Osteocyte (in vitro differentiated cells): ENCODE results near the gene HSPA1L. TPM values are rescaled to one million over a fixed set of nuclear protein-coding genes. Genes with fewer than 3 reads are reported as not detected.

Experiments
- DNase-seq: peaks from one replicate; pipeline ENCODE4 v3.0.0; 2021; ENCODE audit warnings: mixed read lengths; ENCODE audit not compliant: unreplicated experiment; ENCODE audit errors: extremely low spot score
- H3K27ac Mint-ChIP-seq: one replicate; pipeline ENCODE4 v1.8.0; 2021; ENCODE audit warnings: mild to moderate bottlenecking, mixed read lengths; ENCODE audit not compliant: unreplicated experiment
- H3K27me3 Mint-ChIP-seq: one replicate; pipeline ENCODE4 v1.8.0; 2021; ENCODE audit warnings: mixed read lengths; ENCODE audit not compliant: unreplicated experiment
- H3K36me3 Mint-ChIP-seq: one replicate; pipeline ENCODE4 v1.8.0; 2021; ENCODE audit warnings: mixed read lengths; ENCODE audit not compliant: unreplicated experiment
- H3K4me1 Mint-ChIP-seq: one replicate; pipeline ENCODE4 v1.8.0; 2021; ENCODE audit warnings: mixed read lengths; ENCODE audit not compliant: unreplicated experiment
- H3K4me3 Mint-ChIP-seq: one replicate; pipeline ENCODE4 v1.8.0; 2021; ENCODE audit warnings: mild to moderate bottlenecking, moderate library complexity, mixed read lengths; ENCODE audit not compliant: unreplicated experiment
- H3K9me3 Mint-ChIP-seq: one replicate; pipeline ENCODE4 v1.8.0; 2021; ENCODE audit warnings: mixed read lengths; ENCODE audit not compliant: unreplicated experiment
- CTCF ChIP-seq: fragments of 200-600 bp; sonication (generic); IDR thresholded peaks from 2 replicates; pipeline ENCODE4 v1.5.0; 2021; ENCODE audit warnings: antibody characterized with exemption, mild to moderate bottlenecking, moderate library complexity
- total RNA-seq: library from RNA; stranded (reverse); gene quantifications from 2 replicates; pipeline ENCODE4 v1.2.1, GENCODE V29; 2021

HSPA1L gene
- total RNA-seq, 1 donor from 2014 or later = 1.7 TPM

- TF ChIP-seq CTCF = no peak
- Mint-ChIP-seq H3K4me1 (peaks cover 6% of the 10 kb centered on the region), H3K9me3 (no peaks in the 10 kb centered on the region), H3K27me3 (no peaks in the 10 kb centered on the region), H3K4me3 (no peak within 1 kb of the TSS), H3K36me3 (peaks cover 13% of the 10 kb centered on the region), H3K27ac (peak within 1 kb of the TSS; percentile 2)
- no peak for DNase-seq
Observed at GRCh38 chr6:31762356-31762755, 52.7 kb downstream of the HSPA1L start, which contains the start of gene SAPCD1. Gene SAPCD1 (plus strand): TSS chr6:31762656. CDS start chr6:31763055, 399 bp downstream.

- TF ChIP-seq CTCF = no peak
- no peak overlapping the region for H3K27ac Mint-ChIP-seq
- H3K4me3 Mint-ChIP-seq = no peak overlapping the region
- peaks cover 13% of the 10 kb centered on the region for H3K36me3 Mint-ChIP-seq
- no peaks in the 10 kb centered on the region for H3K27me3 Mint-ChIP-seq
- H3K4me1 Mint-ChIP-seq = peaks cover 6% of the 10 kb centered on the region
- no peaks in the 10 kb centered on the region for H3K9me3 Mint-ChIP-seq
- DNase-seq = no peak
Observed at GRCh38 chr6:31761343-31761742, 53.7 kb downstream of the HSPA1L start.

GRCh38 chr6:31760790-31761189, 54.3 kb downstream of the HSPA1L start:
- no peak overlapping the region for H3K27ac Mint-ChIP-seq
- peaks cover 13% of the 10 kb centered on the region for H3K36me3 Mint-ChIP-seq
- no peaks in the 10 kb centered on the region for H3K27me3 Mint-ChIP-seq
- H3K4me3 Mint-ChIP-seq = no peak overlapping the region
- no peak for TF ChIP-seq CTCF
- no peaks in the 10 kb centered on the region for H3K9me3 Mint-ChIP-seq
- no peak for DNase-seq
- peaks cover 6% of the 10 kb centered on the region for H3K4me1 Mint-ChIP-seq

Other genes with a start within 250 kb of the HSPA1L start
- gene LTA, start 243.0 kb downstream of the HSPA1L start, total RNA-seq = not detected in 2 replicates
- not detected in 2 replicates for gene TNF, start 239.7 kb downstream of the HSPA1L start, total RNA-seq
- gene LTB, start 232.9 kb downstream of the HSPA1L start, total RNA-seq = not detected in 2 replicates
- gene LST1, start 229.0 kb downstream of the HSPA1L start, total RNA-seq = not detected in 2 replicates
- gene NCR3, start 222.3 kb downstream of the HSPA1L start, total RNA-seq = not detected in 2 replicates
- gene AIF1, start 200.0 kb downstream of the HSPA1L start, total RNA-seq = not detected in 2 replicates
- gene PRRC2A, start 194.6 kb downstream of the HSPA1L start, total RNA-seq = 189 and 205 TPM in 2 replicates
- 382 and 386 TPM in 2 replicates for gene BAG6, start 162.6 kb downstream of the HSPA1L start, total RNA-seq
- 2.2 and 4.0 TPM in 2 replicates for gene APOM, start 159.4 kb downstream of the HSPA1L start, total RNA-seq
- 21.5 and 23.0 TPM in 2 replicates for gene C6orf47, start 154.5 kb downstream of the HSPA1L start, total RNA-seq
- 17.0 and 18.7 TPM in 2 replicates for gene GPANK1, start 150.3 kb downstream of the HSPA1L start, total RNA-seq
- gene CSNK2B, start 149.2 kb downstream of the HSPA1L start, total RNA-seq = 142 and 163 TPM in 2 replicates
- gene LY6G5B, start 145.3 kb downstream of the HSPA1L start, total RNA-seq = 14.0 and 17.6 TPM in 2 replicates
- 3.9 and 5.0 TPM in 2 replicates for gene LY6G5C, start 134.2 kb downstream of the HSPA1L start, total RNA-seq
- gene ABHD16A, start 112.0 kb downstream of the HSPA1L start, total RNA-seq = 46.6 and 50.5 TPM in 2 replicates
- not detected in 2 replicates for gene LY6G6F, start 108.4 kb downstream of the HSPA1L start, total RNA-seq
- not detected in 2 replicates for gene LY6G6D, start 99.9 kb downstream of the HSPA1L start, total RNA-seq
- gene LY6G6C, start 93.5 kb downstream of the HSPA1L start, total RNA-seq = not detected in 2 replicates
- not detected in 2 replicates for gene MPIG6B, start 91.9 kb downstream of the HSPA1L start, total RNA-seq
- 91.4 and 96.3 TPM in 2 replicates for gene DDAH2, start 86.0 kb downstream of the HSPA1L start, total RNA-seq
- gene CLIC1, start 78.8 kb downstream of the HSPA1L start, total RNA-seq = 230 and 242 TPM in 2 replicates
- gene MSH5, start 75.3 kb downstream of the HSPA1L start, total RNA-seq = 18.4 and 20.9 TPM in 2 replicates
- 2.5 and 3.4 TPM in 2 replicates for gene SAPCD1, start 52.6 kb downstream of the HSPA1L start, total RNA-seq
- 0.50 and 0.94 TPM in 2 replicates for gene VWA7, start 38.0 kb downstream of the HSPA1L start, total RNA-seq
- gene VARS1, start 19.5 kb downstream of the HSPA1L start, total RNA-seq = 73.0 and 73.4 TPM in 2 replicates
- gene LSM2, start 8.3 kb downstream of the HSPA1L start, total RNA-seq = 50.6 and 54.3 TPM in 2 replicates
- gene HSPA1A, start 260 bp upstream of the HSPA1L start, total RNA-seq = 19.7 and 24.8 TPM in 2 replicates
- 65.5 and 65.8 TPM in 2 replicates for gene HSPA1B, start 12.5 kb upstream of the HSPA1L start, total RNA-seq
- gene NEU1, start 47.5 kb upstream of the HSPA1L start, total RNA-seq = 74.8 and 83.6 TPM in 2 replicates
- gene SLC44A4, start 63.7 kb upstream of the HSPA1L start, total RNA-seq = not detected in 2 replicates
- 62.4 and 66.7 TPM in 2 replicates for gene EHMT2, start 82.4 kb upstream of the HSPA1L start, total RNA-seq
- 8.3 and 8.8 TPM in 2 replicates for gene ZBTB12, start 86.8 kb upstream of the HSPA1L start, total RNA-seq
- 2.3 and 2.4 TPM in 2 replicates for gene C2, start 112.4 kb upstream of the HSPA1L start, total RNA-seq
- gene CFB, start 130.8 kb upstream of the HSPA1L start, total RNA-seq = 4.2 and 6.9 TPM in 2 replicates
- gene NELFE, start 143.7 kb upstream of the HSPA1L start, total RNA-seq = 59.3 and 66.8 TPM in 2 replicates
- gene SKIC2, start 143.9 kb upstream of the HSPA1L start, total RNA-seq = 69.3 and 84.3 TPM in 2 replicates
- 28.6 and 30.8 TPM in 2 replicates for gene DXO, start 156.9 kb upstream of the HSPA1L start, total RNA-seq
- gene C4A, start 166.8 kb upstream of the HSPA1L start, total RNA-seq = 13.5 and 15.2 TPM in 2 replicates
- 10.5 and 11.8 TPM in 2 replicates for gene C4B, start 199.5 kb upstream of the HSPA1L start, total RNA-seq
- 0.30 and 0.44 TPM in 2 replicates for gene CYP21A2, start 223.1 kb upstream of the HSPA1L start, total RNA-seq